Measurements from ENCODE around the gene TRIB2.

TRIB2 gene

GRCh38 chr2:12710301-12710700 is 6.4 kb upstream of the TRIB2 start:
- no peak overlapping the region for H3K27ac ChIP-seq (ENCODE audit: low read depth, low read length)
- H3K4me3 ChIP-seq (ENCODE audit: low read depth in 1 of 2, low read length in 2 of 2), result no peak overlapping the region
- H3K27me3 ChIP-seq (ENCODE audit: control insufficient read depth in 1 of 2, insufficient read depth in 2 of 2, low read length in 2 of 2), result no peaks in the 10 kb centered on the region
- peaks cover 12 to 36% of the 10 kb centered on the region in 2 donors for H3K4me1 ChIP-seq (ENCODE audit: control insufficient read depth in 1 of 2, insufficient read depth in 2 of 2, low read length in 2 of 2)
- no peaks in the 10 kb centered on the region for H3K9me3 ChIP-seq (ENCODE audit: control insufficient read depth in 1 of 2, low read length in 2 of 2)
- no peak overlapping the region for H3K9ac ChIP-seq (ENCODE audit: low read depth in 1 of 2, low read length in 2 of 2)
- no peaks in the 10 kb centered on the region for H3K36me3 ChIP-seq (ENCODE audit: control insufficient read depth in 1 of 2, insufficient read depth in 2 of 2, low read length in 2 of 2)

- Histone ChIP-seq H3K9ac (ENCODE audit: low read depth in 1 of 2, low read length in 2 of 2) (no peak overlapping the region), H3K36me3 (ENCODE audit: control insufficient read depth in 1 of 2, insufficient read depth in 2 of 2, low read length in 2 of 2) (no peaks in the 10 kb centered on the region), H3K4me1 (ENCODE audit: control insufficient read depth in 1 of 2, insufficient read depth in 2 of 2, low read length in 2 of 2) (peaks cover 17 to 42% of the 10 kb centered on the region in 2 donors), H3K4me3 (ENCODE audit: low read depth in 1 of 2, low read length in 2 of 2) (no peak overlapping the region), H3K27me3 (ENCODE audit: control insufficient read depth in 1 of 2, insufficient read depth in 2 of 2, low read length in 2 of 2) (no peaks in the 10 kb centered on the region), H3K27ac (ENCODE audit: low read depth, low read length) (no peak overlapping the region), H3K9me3 (ENCODE audit: control insufficient read depth in 1 of 2, low read length in 2 of 2) (no peaks in the 10 kb centered on the region)
Observed at GRCh38 chr2:12711339-12711738, 5.4 kb upstream of the TRIB2 start.

DNA sequence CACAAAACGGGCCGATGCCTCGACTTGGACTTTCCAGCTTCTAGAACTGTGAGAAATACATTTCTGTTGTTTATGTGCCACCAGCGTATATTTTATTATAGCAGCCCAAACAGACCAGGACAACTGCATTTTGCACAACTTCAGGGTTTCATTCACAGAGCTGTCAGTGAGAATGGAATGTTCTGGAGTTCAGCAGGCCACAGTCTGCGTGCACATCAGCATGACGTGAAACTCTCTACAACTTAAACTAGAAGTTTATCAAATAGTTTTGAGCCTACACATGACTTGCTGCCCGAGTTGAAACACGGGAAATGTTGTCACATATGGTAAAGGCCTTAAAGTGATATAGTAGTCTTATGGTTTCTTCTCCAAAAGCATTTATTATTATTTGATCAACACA is 3.9 kb upstream of the TRIB2 start:
- Histone ChIP-seq H3K9me3 (ENCODE audit: control insufficient read depth in 1 of 2, low read length in 2 of 2) (no peaks in the 10 kb centered on the region), H3K9ac (ENCODE audit: low read depth in 1 of 2, low read length in 2 of 2) (no peak overlapping the region), H3K27ac (ENCODE audit: low read depth, low read length) (no peak overlapping the region), H3K4me3 (ENCODE audit: low read depth in 1 of 2, low read length in 2 of 2) (no peak overlapping the region), H3K36me3 (ENCODE audit: control insufficient read depth in 1 of 2, insufficient read depth in 2 of 2, low read length in 2 of 2) (no peaks in the 10 kb centered on the region), H3K27me3 (ENCODE audit: control insufficient read depth in 1 of 2, insufficient read depth in 2 of 2, low read length in 2 of 2) (no peaks in the 10 kb centered on the region), H3K4me1 (ENCODE audit: control insufficient read depth in 1 of 2, insufficient read depth in 2 of 2, low read length in 2 of 2) (peaks cover 17 to 42% of the 10 kb centered on the region in 2 donors)

DNA sequence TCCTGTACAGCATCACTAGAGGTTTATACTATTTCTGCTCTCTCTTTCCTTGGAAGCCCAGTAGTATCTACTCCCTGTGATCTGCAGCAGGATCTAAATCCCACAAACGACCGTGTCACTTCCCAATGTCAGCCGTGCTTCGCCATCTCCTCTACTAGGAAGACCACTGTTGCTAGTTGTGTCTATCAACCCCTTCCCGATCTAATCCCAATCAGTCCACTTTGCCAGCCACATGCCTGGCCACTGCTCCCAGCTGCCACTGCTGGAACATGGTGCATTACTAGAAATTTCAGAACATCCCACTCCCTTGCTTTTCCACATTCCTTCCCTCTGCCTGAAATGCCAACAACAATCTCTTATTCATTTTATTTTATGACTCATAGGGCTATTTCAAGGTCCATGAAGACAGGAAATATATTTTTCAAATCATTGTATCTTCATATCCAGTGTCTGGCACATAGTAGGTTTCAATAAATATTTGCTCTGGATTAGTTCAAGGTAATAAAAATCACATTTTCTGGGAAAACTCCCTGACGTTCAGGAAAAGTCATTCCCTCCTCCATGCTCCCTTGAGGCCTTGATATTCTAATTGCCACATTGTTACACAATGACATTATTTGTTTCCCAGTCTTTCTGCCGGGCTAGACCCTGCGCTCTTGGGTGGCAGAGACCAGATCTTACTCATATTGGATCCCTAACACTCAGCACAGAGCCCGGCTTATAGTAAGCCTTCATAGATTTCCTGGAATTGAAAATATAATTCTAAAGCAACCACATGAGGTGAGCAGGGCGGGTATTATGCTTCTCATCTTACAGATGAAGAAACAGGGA is 2.1 kb upstream of the TRIB2 start:
- Histone ChIP-seq H3K9me3 (ENCODE audit: control insufficient read depth in 1 of 2, low read length in 2 of 2) (no peaks in the 10 kb centered on the region), H3K36me3 (ENCODE audit: control insufficient read depth in 1 of 2, insufficient read depth in 2 of 2, low read length in 2 of 2) (no peaks in the 10 kb centered on the region), H3K9ac (ENCODE audit: low read depth in 1 of 2, low read length in 2 of 2) (no peak overlapping the region), H3K4me1 (ENCODE audit: control insufficient read depth in 1 of 2, insufficient read depth in 2 of 2, low read length in 2 of 2) (peaks cover 16 to 29% of the 10 kb centered on the region in 2 donors), H3K4me3 (ENCODE audit: low read depth in 1 of 2, low read length in 2 of 2) (no peak overlapping the region), H3K27ac (ENCODE audit: low read depth, low read length) (peak overlapping the region; percentile 30), H3K27me3 (ENCODE audit: control insufficient read depth in 1 of 2, insufficient read depth in 2 of 2, low read length in 2 of 2) (no peaks in the 10 kb centered on the region)

DNA sequence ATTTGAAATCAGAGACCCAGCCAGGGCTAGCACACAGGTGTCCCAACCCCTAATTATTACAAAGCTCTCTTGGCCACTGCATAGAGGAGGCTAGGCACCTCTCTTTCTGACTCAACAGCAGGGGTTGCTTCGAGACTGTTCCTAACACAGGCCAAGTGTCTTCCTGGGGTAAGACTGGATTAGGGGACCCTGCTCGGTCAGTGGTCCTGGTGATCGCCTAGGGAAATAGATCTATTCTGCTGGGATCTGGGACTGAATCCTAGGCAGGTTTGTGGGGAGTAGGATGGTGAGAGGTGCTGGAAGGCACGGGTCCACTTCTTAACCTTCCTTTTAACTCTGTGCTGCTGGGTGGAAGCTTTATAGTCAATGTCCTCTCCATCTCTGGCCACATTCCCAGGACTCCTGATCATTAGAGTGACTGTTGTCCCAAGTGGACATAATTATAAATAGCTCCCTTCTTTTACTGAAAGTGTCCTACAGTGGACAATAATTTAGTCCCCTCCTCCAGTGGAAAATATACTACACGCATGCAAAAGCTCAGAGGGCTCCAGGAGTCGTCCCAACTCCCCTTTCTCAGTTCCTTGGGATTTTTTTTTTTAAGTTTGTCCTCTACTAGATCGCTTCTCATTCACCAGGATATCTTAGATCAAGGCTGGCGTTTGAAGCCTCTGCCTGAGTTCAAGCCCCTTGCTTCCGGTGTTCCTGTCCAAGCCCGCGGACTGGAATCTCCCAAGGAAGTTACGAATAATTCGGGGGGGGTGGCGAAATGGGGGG is 1.3 kb upstream of the TRIB2 start:
- Histone ChIP-seq H3K9ac (ENCODE audit: low read depth in 1 of 2, low read length in 2 of 2) (peak overlapping the region in 1 of 2 donors; percentile 80), H3K4me1 (ENCODE audit: control insufficient read depth in 1 of 2, insufficient read depth in 2 of 2, low read length in 2 of 2) (peaks cover 9 to 26% of the 10 kb centered on the region in 2 donors), H3K27me3 (ENCODE audit: control insufficient read depth in 1 of 2, insufficient read depth in 2 of 2, low read length in 2 of 2) (no peaks in the 10 kb centered on the region), H3K4me3 (ENCODE audit: low read depth in 1 of 2, low read length in 2 of 2) (peak overlapping the region; percentile 78 to 91), H3K27ac (ENCODE audit: low read depth, low read length) (peak overlapping the region; percentile 77), H3K9me3 (ENCODE audit: control insufficient read depth in 1 of 2, low read length in 2 of 2) (no peaks in the 10 kb centered on the region), H3K36me3 (ENCODE audit: control insufficient read depth in 1 of 2, insufficient read depth in 2 of 2, low read length in 2 of 2) (no peaks in the 10 kb centered on the region)

- Histone ChIP-seq H3K9me3 (ENCODE audit: control insufficient read depth in 1 of 2, low read length in 2 of 2) (no peaks in the 10 kb centered on the region), H3K9ac (ENCODE audit: low read depth in 1 of 2, low read length in 2 of 2) (peak overlapping the region; percentile 80 to 90), H3K36me3 (ENCODE audit: control insufficient read depth in 1 of 2, insufficient read depth in 2 of 2, low read length in 2 of 2) (no peaks in the 10 kb centered on the region), H3K27ac (ENCODE audit: low read depth, low read length) (peak overlapping the region; percentile 77), H3K4me1 (ENCODE audit: control insufficient read depth in 1 of 2, insufficient read depth in 2 of 2, low read length in 2 of 2) (peaks cover 14 to 28% of the 10 kb centered on the region in 2 donors), H3K4me3 (ENCODE audit: low read depth in 1 of 2, low read length in 2 of 2) (peak overlapping the region; percentile 78 to 91), H3K27me3 (ENCODE audit: control insufficient read depth in 1 of 2, insufficient read depth in 2 of 2, low read length in 2 of 2) (no peaks in the 10 kb centered on the region)
Observed at GRCh38 chr2:12716032-12716281, 779 bp upstream of the TRIB2 start.

- no peaks in the 10 kb centered on the region for H3K27me3 ChIP-seq (ENCODE audit: control insufficient read depth in 1 of 2, insufficient read depth in 2 of 2, low read length in 2 of 2)
- peaks cover 18 to 35% of the 10 kb centered on the region in 2 donors for H3K4me1 ChIP-seq (ENCODE audit: control insufficient read depth in 1 of 2, insufficient read depth in 2 of 2, low read length in 2 of 2)
- H3K36me3 ChIP-seq (ENCODE audit: control insufficient read depth in 1 of 2, insufficient read depth in 2 of 2, low read length in 2 of 2), result no peaks in the 10 kb centered on the region
- no peaks in the 10 kb centered on the region for H3K9me3 ChIP-seq (ENCODE audit: control insufficient read depth in 1 of 2, low read length in 2 of 2)
- peak overlapping the region; percentile 72 to 85 for H3K4me3 ChIP-seq (ENCODE audit: low read depth in 1 of 2, low read length in 2 of 2)
- H3K27ac ChIP-seq (ENCODE audit: low read depth, low read length), result peak overlapping the region; percentile 68
- peak overlapping the region; percentile 80 to 85 for H3K9ac ChIP-seq (ENCODE audit: low read depth in 1 of 2, low read length in 2 of 2)
Observed at GRCh38 chr2:12717191-12718014, 667 bp downstream of the TRIB2 start.

- H3K36me3 ChIP-seq (ENCODE audit: control insufficient read depth in 1 of 2, insufficient read depth in 2 of 2, low read length in 2 of 2), result no peaks in the 10 kb centered on the region
- peak overlapping the region; percentile 61 to 85 for H3K9ac ChIP-seq (ENCODE audit: low read depth in 1 of 2, low read length in 2 of 2)
- no peaks in the 10 kb centered on the region for H3K27me3 ChIP-seq (ENCODE audit: control insufficient read depth in 1 of 2, insufficient read depth in 2 of 2, low read length in 2 of 2)
- H3K4me3 ChIP-seq (ENCODE audit: low read depth in 1 of 2, low read length in 2 of 2), result peak overlapping the region; percentile 72 to 85
- H3K4me1 ChIP-seq (ENCODE audit: control insufficient read depth in 1 of 2, insufficient read depth in 2 of 2, low read length in 2 of 2), result peaks cover 18 to 38% of the 10 kb centered on the region in 2 donors
- no peaks in the 10 kb centered on the region for H3K9me3 ChIP-seq (ENCODE audit: control insufficient read depth in 1 of 2, low read length in 2 of 2)
- H3K27ac ChIP-seq (ENCODE audit: low read depth, low read length), result peak overlapping the region; percentile 68
Observed at GRCh38 chr2:12718015-12718671, 1.4 kb downstream of the TRIB2 start.

DNA sequence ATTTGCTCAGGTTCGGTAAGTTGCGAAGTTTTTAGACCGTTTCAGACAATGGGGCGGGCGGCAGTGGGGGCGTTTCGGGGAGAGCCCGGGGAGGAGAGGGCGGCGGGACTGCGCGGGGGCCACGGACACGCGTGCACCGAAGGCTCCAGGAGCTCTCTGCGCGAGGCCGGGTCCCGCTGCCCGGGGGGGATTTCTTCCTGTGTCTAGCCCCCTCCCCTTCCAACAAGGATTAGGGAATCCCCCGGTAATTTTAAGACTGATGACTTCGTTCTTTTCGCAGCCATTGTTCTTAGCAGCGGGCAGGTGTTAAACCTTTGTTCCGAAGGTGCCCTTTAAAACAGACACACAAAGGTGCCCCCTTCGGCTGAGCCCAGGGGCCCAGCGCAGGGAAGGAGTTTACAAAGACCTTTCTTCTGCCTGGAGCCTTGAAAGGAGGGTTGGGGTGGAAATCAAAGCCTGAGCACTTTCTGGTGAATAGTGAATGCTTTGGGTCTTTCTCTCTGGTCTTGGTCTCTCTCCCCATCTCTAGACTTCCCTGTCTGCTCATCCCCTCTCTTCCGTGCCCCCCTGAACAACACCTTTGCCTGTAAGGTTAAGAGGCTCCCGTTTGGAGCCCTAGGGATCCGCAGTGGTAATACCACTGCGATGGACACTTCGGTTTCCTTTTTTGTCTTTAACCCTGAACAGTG is 2.1 kb downstream of the TRIB2 start:
- Histone ChIP-seq H3K27me3 (ENCODE audit: control insufficient read depth in 1 of 2, insufficient read depth in 2 of 2, low read length in 2 of 2) (no peaks in the 10 kb centered on the region), H3K4me3 (ENCODE audit: low read depth in 1 of 2, low read length in 2 of 2) (peak overlapping the region; percentile 72 to 85), H3K27ac (ENCODE audit: low read depth, low read length) (peak overlapping the region; percentile 68), H3K4me1 (ENCODE audit: control insufficient read depth in 1 of 2, insufficient read depth in 2 of 2, low read length in 2 of 2) (peaks cover 18 to 39% of the 10 kb centered on the region in 2 donors), H3K36me3 (ENCODE audit: control insufficient read depth in 1 of 2, insufficient read depth in 2 of 2, low read length in 2 of 2) (peaks cover 0 to 3% of the 10 kb centered on the region in 2 donors), H3K9ac (ENCODE audit: low read depth in 1 of 2, low read length in 2 of 2) (peak overlapping the region; percentile 61 to 85), H3K9me3 (ENCODE audit: control insufficient read depth in 1 of 2, low read length in 2 of 2) (no peaks in the 10 kb centered on the region)
